Activated T-cell treated with anti-CD3 and anti-CD28 coated beads, Interleukin-2, amount 50 U/mL, for 24 hours (primary cell): Measurements from ENCODE around the gene FSTL5.

Experiments used
- DNase-seq: peaks from one replicate; pipeline ENCODE4 v3.0.0-alpha.2; 2020
- H3K27ac Mint-ChIP-seq: 2 replicates; pipeline ENCODE4 v1.8.0; 2020; ENCODE audit warnings: mild to moderate bottlenecking, mixed read lengths
- H3K27me3 Mint-ChIP-seq: 2 replicates; pipeline ENCODE4 v1.8.0; 2020; ENCODE audit warnings: mixed read lengths
- H3K36me3 Mint-ChIP-seq: 2 replicates; pipeline ENCODE4 v1.8.0; 2020; ENCODE audit warnings: low read depth, mixed read lengths
- H3K4me1 Mint-ChIP-seq: 2 replicates; pipeline ENCODE4 v1.8.0; 2020; ENCODE audit warnings: low read depth, mixed read lengths
- H3K4me3 Mint-ChIP-seq: 2 replicates; pipeline ENCODE4 v1.8.0; 2020; ENCODE audit warnings: mild to moderate bottlenecking, moderate library complexity, mixed read lengths
- H3K9me3 Mint-ChIP-seq: 2 replicates; pipeline ENCODE4 v1.8.0; 2020; ENCODE audit warnings: mixed read lengths

The FSTL5 gene

DNA sequence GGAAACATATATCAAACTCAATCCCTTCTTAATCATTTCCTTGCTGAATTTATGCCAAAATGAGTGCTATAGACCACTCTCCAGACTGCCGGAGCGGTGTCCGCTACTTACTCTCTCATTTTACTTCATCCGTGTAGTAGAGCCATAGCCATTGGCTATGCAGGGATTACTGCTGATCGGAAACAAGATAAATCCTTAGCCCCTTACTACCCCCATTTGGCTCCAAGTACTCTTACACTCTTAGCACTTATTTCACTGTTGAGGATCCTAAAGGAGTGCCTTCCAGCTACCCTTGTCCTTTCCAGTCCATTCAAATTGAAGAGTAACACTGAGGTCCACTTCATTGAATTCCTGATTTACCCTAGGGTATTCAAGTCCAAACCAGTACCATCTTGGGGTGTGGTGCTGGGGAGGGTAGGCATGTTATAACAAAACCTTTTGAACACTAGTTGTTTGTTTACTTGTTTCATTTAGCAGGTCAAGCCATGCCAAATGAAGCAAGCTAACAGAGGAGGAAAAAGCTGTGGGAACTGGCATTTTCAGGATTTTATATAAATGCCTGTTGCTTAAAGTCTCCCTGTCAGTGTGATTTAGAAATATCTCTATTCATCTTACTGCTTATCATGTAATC lies 715.1 kb downstream of the FSTL5 start:
- DNase-seq, result no peak
- H3K27me3 Mint-ChIP-seq, result no peaks in the 10 kb centered on the region
- no peak overlapping the region for H3K4me3 Mint-ChIP-seq
- no peaks in the 10 kb centered on the region for H3K4me1 Mint-ChIP-seq
- H3K36me3 Mint-ChIP-seq, result no peaks in the 10 kb centered on the region
- peaks cover 5% of the 10 kb centered on the region for H3K9me3 Mint-ChIP-seq
- H3K27ac Mint-ChIP-seq, result no peak overlapping the region

DNA sequence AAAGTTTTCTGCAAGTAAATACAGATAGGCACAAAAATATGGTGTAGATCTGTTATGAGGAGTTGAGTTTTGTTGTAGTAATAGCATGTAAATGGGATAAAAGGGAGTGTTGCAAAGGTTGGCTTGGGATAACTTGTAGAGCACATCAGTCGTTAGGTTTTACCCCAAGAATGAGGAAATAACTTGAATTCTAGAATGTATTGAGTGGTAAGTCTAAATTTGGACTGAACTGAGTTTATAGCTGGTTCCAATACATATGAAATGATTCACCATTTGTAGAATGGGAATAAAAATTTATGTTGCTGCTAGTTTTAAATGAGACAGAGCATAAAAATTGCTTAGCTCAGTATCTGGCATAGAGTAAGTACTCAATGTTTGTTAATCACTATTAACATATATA lies 719.2 kb downstream of the FSTL5 start:
- Mint-ChIP-seq H3K4me3 (no peak overlapping the region), H3K27ac (no peak overlapping the region), H3K9me3 (peaks cover 16% of the 10 kb centered on the region), H3K4me1 (no peaks in the 10 kb centered on the region), H3K27me3 (no peaks in the 10 kb centered on the region), H3K36me3 (no peaks in the 10 kb centered on the region)
- no peak for DNase-seq

DNA sequence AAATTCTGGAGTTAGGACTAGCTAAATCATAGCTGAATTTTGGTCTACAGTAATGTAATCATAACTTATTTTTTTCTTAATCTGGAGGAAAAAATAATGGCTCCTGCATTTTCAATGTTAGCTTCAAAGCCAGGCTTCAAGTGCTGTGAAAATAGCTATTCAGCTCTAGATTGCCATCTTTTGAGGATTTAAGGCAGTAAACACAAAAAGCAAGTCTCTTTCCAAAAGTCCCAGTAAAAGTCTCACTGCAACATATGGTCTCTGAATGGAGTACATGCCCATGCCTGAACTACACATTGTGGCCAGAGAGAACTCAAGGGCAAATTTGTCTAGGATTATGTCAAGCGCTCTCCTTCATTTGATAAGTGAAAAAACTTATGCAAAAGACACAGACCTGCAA lies 720.9 kb downstream of the FSTL5 start:
- no peaks in the 10 kb centered on the region for H3K4me1 Mint-ChIP-seq
- peaks cover 14% of the 10 kb centered on the region for H3K9me3 Mint-ChIP-seq
- no peaks in the 10 kb centered on the region for H3K27me3 Mint-ChIP-seq
- no peak for DNase-seq
- no peak overlapping the region for H3K27ac Mint-ChIP-seq
- H3K36me3 Mint-ChIP-seq, result no peaks in the 10 kb centered on the region
- H3K4me3 Mint-ChIP-seq, result no peak overlapping the region

DNA sequence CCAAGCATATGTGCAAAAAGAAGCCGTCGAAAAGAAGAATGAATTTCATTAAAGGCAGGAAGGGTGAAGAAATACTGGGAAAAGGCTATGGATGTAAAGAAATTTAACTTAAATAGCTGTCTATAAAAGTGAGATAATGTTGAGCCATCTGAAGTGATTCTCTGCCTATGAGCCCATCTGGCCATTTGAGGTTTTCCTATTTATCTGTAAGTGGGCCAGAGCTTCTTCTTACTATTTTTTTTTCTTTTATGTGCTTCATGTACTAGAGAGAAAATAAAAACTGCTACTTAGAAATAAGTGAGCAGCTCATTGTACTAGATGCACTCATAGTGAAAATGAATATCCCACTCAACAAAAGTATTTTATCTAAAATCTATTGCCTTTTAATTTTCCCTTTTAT lies 725.7 kb downstream of the FSTL5 start:
- Mint-ChIP-seq H3K4me1 (no peaks in the 10 kb centered on the region), H3K36me3 (no peaks in the 10 kb centered on the region), H3K4me3 (no peak overlapping the region), H3K9me3 (peaks cover 21% of the 10 kb centered on the region), H3K27ac (no peak overlapping the region), H3K27me3 (no peaks in the 10 kb centered on the region)
- DNase-seq, result no peak

DNA sequence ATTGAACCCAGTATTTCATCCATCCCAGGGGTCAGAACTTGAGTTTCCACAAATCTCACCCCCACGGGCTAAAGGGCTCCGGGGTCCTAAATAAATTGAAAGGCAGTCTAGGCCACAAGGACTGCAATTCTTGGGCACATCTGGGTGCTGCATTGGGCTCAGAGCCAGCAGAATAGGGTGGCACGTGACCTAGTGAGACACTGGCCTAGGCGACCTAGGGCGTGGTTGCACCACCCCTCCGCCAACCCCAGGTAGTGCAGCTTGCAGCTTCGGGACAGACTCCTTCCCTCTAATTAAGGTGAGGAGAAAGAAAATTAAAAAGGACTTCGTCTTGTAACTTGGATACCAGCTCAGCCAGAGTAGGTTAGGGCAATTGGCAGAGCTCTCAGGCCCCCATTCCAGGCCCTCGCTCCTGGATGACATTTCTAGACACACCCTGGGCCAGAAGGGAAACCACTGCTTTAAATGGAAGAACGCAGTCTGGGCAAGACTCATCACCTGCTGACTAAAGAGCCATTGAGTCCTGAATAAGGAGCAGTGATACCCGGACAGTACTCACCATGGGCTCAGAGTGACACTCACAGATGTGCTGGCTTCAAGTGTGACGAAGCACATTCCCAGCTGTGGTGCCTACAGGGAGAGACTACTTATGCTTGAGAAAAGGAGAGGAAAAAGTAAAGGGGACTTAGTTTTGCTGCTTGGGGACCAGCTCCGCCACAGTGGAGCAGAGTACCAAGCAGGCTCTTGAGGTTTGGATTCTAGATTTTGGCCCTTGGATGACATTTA lies 735.4 kb downstream of the FSTL5 start:
- Mint-ChIP-seq H3K4me3 (no peak overlapping the region), H3K27ac (no peak overlapping the region), H3K4me1 (no peaks in the 10 kb centered on the region), H3K9me3 (peaks cover 13% of the 10 kb centered on the region), H3K27me3 (no peaks in the 10 kb centered on the region), H3K36me3 (no peaks in the 10 kb centered on the region)
- DNase-seq, result no peak

DNA sequence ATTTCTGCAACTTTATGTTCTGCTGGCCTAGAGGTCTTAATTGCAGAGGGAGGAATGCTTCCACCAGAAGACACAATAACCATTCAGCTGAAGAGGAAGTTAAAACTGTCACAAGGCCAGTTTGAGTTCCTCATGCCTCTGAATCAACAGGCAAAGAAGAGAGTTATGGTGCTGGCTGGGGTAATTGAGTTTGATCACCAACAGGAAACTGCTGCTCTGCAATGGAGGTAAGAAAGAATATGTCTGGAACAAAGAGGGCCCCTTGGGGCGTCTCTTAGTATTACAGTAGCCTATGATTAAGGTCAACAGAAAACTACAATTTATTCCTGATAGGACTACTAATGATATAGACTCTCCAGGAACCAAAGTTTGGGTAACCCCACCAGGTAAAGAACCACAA lies 744.0 kb downstream of the FSTL5 start:
- Mint-ChIP-seq H3K4me1 (no peaks in the 10 kb centered on the region), H3K27me3 (no peaks in the 10 kb centered on the region), H3K36me3 (no peaks in the 10 kb centered on the region), H3K9me3 (peaks cover 5% of the 10 kb centered on the region), H3K4me3 (no peak overlapping the region), H3K27ac (no peak overlapping the region)
- no peak for DNase-seq

DNA sequence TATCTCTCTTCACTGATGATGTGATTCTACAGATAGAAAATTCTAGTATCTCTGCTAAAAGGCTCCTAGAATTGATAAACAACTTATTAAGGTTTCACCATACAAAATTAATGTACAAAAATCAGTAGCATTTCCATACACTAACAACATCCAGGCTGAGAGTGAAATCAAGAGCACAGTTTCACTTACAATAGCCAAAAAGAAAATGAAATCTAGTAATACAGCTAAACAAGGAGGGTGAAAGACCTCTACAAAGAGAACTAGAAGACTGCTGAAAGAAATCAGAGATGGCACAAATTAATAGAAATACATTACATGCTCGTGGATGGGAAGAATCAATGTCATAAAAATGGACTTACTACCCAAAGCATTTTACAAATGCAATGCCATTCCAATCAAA lies 751.9 kb downstream of the FSTL5 start:
- DNase-seq, result no peak
- Mint-ChIP-seq H3K9me3 (peaks cover 20% of the 10 kb centered on the region), H3K4me3 (no peak overlapping the region), H3K27ac (no peak overlapping the region), H3K27me3 (no peaks in the 10 kb centered on the region), H3K36me3 (no peaks in the 10 kb centered on the region), H3K4me1 (no peaks in the 10 kb centered on the region)

DNA sequence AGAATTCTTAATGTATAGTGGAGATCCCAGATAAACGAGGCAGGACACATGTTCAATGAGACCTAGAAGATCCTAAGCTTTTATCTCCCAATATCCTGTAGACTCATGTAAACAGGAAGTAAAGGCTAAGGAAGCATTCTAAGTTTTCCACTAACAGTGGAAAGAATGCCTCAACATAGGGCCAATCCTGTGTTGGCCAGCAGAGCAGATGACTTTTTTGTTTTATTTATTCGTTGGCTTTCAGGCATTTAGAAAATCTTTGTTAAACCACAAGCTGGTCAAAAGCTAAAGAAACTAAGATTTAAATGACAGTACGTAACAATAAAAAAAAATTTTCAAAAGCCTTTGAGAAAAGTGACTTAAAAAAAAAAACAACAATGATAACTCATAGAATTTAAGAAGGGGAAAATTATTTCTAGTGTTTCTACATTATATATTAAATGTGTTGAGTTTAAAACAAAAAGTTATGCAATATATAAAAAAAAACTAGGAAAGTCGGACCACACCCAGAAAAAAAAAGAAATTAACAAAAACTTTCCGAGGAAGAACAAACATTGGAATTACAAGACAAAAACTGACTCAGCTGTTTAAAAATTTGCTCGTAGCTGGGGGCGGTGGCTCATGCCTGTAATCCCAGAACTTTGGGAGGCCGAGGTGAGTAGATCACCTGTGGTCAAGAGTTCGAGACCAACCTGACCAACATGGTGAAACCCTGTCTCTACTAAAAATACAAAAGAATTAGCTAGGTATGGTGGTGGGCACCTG lies 759.3 kb downstream of the FSTL5 start:
- no peaks in the 10 kb centered on the region for H3K36me3 Mint-ChIP-seq
- H3K27ac Mint-ChIP-seq, result no peak overlapping the region
- H3K9me3 Mint-ChIP-seq, result peaks cover 13% of the 10 kb centered on the region
- DNase-seq, result no peak
- no peak overlapping the region for H3K4me3 Mint-ChIP-seq
- no peaks in the 10 kb centered on the region for H3K27me3 Mint-ChIP-seq
- no peaks in the 10 kb centered on the region for H3K4me1 Mint-ChIP-seq

DNA sequence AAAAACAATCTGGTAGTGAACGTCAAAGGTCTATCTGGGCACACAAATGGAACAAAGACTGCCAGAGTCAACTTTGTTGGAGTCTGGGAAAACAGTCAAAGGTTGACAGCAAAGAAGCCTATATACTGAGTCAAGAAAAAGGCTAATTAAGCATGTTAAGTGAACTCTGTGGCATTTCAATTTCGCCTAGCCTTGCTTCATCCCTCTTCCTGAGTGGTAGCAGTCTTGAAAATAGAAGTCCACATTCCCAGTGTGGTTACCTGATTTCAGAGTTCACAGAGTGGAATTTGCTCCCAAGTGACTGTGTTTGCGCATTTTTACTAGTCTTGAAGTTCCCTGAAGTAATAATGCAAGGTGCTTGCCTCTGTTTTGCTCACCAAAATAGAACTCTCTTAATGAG lies 760.0 kb downstream of the FSTL5 start:
- peaks cover 13% of the 10 kb centered on the region for H3K9me3 Mint-ChIP-seq
- DNase-seq, result no peak
- H3K27me3 Mint-ChIP-seq, result no peaks in the 10 kb centered on the region
- no peak overlapping the region for H3K4me3 Mint-ChIP-seq
- H3K27ac Mint-ChIP-seq, result no peak overlapping the region
- H3K36me3 Mint-ChIP-seq, result no peaks in the 10 kb centered on the region
- H3K4me1 Mint-ChIP-seq, result no peaks in the 10 kb centered on the region

DNA sequence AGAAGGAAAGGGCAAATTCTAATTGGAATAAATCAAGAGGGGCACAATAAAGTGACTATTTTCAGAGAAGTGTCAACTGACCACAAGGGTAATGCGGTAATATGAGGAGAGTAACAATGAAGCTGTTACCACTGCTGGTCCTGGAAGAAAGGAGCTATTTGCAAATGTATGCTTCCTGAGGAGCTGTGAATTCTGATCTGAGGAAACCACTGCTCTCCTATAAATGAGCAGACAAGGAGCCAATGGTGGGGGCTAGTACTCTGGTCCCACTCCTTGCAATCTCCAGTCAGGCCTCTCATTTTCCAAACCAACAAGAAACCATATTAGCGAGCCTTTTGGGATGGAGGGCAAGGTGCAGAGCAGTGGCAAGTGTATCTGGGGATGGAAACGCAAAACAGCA lies 770.2 kb downstream of the FSTL5 start:
- no peaks in the 10 kb centered on the region for H3K27me3 Mint-ChIP-seq
- no peak overlapping the region for H3K27ac Mint-ChIP-seq
- H3K36me3 Mint-ChIP-seq, result no peaks in the 10 kb centered on the region
- DNase-seq, result no peak
- H3K4me3 Mint-ChIP-seq, result no peak overlapping the region
- H3K9me3 Mint-ChIP-seq, result peaks cover 7% of the 10 kb centered on the region
- H3K4me1 Mint-ChIP-seq, result no peaks in the 10 kb centered on the region

DNA sequence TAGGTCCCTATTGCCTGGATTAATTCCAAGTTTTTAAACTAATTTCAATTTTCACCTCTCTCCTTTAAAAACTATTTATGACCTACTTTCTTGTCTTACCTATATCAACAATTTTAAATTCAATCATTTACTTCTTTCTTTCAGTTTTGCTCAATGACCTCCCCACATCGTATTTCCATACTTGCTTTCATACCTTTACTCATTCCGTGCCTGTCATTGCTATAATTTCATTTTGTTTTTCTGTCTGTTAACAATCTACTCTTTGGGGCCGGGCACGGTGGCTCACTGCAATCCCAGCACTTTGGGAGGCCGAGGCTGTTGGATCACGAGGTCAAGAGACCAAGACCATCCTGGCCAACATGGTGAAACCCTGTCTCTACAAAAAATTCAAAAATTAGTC lies 781.1 kb downstream of the FSTL5 start:
- no peak for DNase-seq

DNA sequence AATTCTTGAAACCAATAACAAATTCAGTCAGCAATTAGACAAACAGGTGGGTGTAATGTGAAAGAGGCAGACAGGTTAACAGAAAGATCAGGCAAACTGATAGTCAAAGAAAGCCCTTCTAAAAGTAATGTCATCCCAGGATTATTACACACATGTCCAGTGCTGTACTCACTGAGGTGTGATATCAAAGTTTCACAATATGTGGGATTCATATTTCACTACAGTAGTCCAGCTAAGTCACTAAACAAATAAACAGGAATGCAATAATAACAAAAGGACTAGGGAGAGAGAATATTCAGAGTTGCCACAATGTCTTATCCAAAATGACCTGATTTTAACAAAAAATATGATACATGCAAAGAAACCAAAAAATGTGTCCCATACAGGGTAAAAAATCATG lies 787.5 kb downstream of the FSTL5 start:
- Mint-ChIP-seq H3K4me1 (no peaks in the 10 kb centered on the region), H3K9me3 (peaks cover 11% of the 10 kb centered on the region), H3K27me3 (no peaks in the 10 kb centered on the region), H3K36me3 (no peaks in the 10 kb centered on the region), H3K27ac (no peak overlapping the region), H3K4me3 (no peak overlapping the region)
- DNase-seq, result no peak

More for the DNA sequence above, 781.1 kb downstream of the FSTL5 start:
- no peaks in the 10 kb centered on the region for H3K4me1 Mint-ChIP-seq
- no peaks in the 10 kb centered on the region for H3K27me3 Mint-ChIP-seq
- no peaks in the 10 kb centered on the region for H3K36me3 Mint-ChIP-seq
- H3K9me3 Mint-ChIP-seq, result no peaks in the 10 kb centered on the region
- H3K27ac Mint-ChIP-seq, result no peak overlapping the region
- H3K4me3 Mint-ChIP-seq, result no peak overlapping the region

DNA sequence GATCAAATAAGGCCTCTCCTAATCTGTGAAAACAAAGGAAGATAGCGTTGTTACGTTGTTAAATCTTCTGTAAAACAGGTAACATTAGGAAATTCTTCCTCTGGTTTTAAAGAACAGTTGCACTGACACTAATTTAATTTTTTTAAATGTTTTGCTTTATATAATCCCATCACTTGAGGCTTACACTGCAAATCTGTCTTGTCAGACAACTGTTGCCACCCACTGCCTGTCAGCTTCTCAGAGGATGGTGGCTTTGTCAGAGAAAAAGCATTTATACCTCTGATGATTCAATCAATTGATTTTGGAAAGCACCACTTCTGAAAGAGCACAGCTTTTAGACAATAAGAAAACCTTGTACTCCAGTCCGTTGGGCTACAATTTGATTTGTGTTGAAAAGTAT lies 799.1 kb downstream of the FSTL5 start:
- no peak overlapping the region for H3K27ac Mint-ChIP-seq
- no peaks in the 10 kb centered on the region for H3K36me3 Mint-ChIP-seq
- H3K4me3 Mint-ChIP-seq, result no peak overlapping the region
- no peaks in the 10 kb centered on the region for H3K4me1 Mint-ChIP-seq
- peaks cover 6% of the 10 kb centered on the region for H3K9me3 Mint-ChIP-seq
- H3K27me3 Mint-ChIP-seq, result no peaks in the 10 kb centered on the region
- no peak for DNase-seq

DNA sequence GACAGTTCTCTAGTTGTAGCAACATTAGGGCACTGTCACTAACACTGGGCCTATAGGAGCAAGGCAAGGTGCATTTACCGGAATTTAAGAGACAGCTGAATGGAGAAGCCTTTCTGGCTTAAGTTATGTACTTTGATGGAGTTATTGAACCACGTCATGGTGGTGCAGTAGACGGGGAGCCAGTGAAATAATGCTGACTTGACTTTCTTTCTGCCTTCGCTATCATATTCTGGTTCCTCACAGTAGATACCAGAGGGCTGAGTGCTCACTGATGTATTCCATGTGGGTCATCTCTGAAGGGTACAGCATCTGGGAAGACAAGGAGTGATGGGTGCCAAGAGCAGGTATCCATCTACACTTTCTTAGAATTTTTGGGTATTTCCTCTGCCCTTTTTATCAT lies 802.8 kb downstream of the FSTL5 start:
- no peak for DNase-seq
- Mint-ChIP-seq H3K36me3 (no peaks in the 10 kb centered on the region), H3K9me3 (peaks cover 1% of the 10 kb centered on the region), H3K27me3 (no peaks in the 10 kb centered on the region), H3K4me3 (no peak overlapping the region), H3K27ac (no peak overlapping the region), H3K4me1 (no peaks in the 10 kb centered on the region)

DNA sequence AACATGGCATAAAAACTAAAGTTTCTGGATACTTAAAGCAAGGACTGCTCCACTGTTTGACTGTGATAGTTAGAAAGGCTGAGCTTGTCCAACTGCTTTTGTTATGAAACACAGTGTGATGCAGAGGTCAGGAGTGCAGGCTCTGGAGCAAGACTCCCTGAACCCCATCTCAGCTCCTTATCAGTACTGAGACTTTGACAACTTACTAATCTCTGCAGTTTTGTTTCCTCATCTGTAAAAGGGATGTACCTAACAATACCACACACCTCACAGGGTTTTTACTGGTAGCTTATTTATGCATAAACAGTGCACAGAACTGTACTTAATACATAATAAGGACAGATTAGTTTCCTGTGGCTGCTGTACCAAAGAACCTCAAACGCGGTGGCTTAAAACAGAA lies 804.3 kb downstream of the FSTL5 start:
- H3K27ac Mint-ChIP-seq, result no peak overlapping the region
- no peak for DNase-seq
- no peak overlapping the region for H3K4me3 Mint-ChIP-seq
- no peaks in the 10 kb centered on the region for H3K4me1 Mint-ChIP-seq
- H3K27me3 Mint-ChIP-seq, result no peaks in the 10 kb centered on the region
- H3K9me3 Mint-ChIP-seq, result no peaks in the 10 kb centered on the region
- no peaks in the 10 kb centered on the region for H3K36me3 Mint-ChIP-seq
